ENCODE results near the gene TRAPPC10.
"Not testable (repeated sequence)": the region's sequence is repeated elsewhere in the genome, so short reads cannot be mapped to it uniquely, and the experiment has no call there.

TRAPPC10 gene

DNA sequence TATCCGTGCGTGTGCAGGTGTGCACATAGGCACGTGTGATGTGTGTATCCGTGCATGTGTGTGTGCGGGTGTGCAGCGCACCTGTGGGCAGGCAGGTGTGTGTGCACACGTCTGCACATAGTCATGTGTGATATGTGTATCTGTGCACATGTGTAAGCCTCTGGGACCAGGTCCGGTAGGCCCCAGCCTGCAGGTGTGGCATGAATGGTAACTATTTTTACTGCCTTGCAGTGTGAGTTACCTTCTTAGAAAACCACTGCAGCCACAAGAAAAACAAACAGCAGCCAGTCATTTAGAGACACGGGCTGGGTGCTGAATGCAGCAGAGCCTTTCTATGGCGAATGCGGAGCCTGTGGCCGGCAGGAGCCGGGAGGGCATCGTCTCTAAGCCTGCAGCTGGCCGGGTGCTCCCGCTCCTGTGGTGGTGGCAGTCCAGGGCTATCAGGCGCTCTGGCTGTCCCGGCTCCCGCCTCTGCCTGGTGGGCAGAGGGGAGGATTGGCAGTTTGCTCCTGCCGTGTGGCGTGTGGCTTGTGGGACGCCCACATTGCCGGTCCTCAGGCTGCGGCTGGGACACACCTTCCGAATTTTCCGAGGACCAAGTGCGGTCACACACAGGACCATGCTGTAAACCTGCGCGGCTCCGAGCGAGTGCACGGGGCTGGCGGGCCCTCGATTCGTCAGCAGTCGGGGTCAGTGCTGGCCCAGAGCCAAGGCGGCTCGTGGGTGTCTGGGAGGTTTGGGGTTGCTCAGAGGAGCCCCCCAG lies 143.3 kb downstream of the TRAPPC10 start:
- in situ Hi-C loops (cut with MboI; ENCODE audit: low pct_unique_long_range_greater_than_20kb, low sequenced_read_pairs); DNase-seq: not testable (repeated sequence)

DNA sequence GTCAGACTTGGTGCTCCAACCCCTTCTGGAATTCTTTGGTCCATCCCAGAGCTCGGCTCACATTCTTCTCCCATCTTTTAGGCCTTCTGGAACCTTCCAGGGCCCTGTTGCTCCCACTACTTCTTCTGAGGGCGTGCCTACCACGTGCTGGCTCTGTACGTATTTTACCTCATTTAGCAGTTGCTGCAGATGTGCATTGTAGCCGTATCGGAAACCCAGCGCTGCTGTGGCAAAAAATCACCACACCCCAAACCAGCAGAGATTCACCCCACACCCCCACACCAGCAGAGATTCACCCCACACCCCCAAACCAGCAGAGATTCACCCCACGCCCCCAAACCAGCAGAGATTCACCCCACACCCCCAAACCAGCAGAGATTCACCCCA lies 143.9 kb downstream of the TRAPPC10 start:
- in situ Hi-C loops (cut with MboI; ENCODE audit: low pct_unique_long_range_greater_than_20kb, low sequenced_read_pairs); DNase-seq: not testable (repeated sequence)

All from KBM-7 (cell line).